ENCODE data around the gene ZHX3. TPM values are rescaled to one million over a fixed set of nuclear protein-coding genes. Genes with fewer than 3 reads are reported as not detected.
A peak's percentile ranks its signal among the peaks of the same experiment; 100 is the strongest.

Gene ZHX3
- total RNA-seq, 4 donors from 2014 or later: 57.8 to 74.8 (median 60.5) TPM

- Histone ChIP-seq H3K4me3 (replicated peaks in 1 of 3) (no peak overlapping the region), H3K9me3 (no peaks in the 10 kb centered on the region), H3K36me3 (no peaks in the 10 kb centered on the region), H3K27me3 (no peaks in the 10 kb centered on the region), H3K27ac (peak overlapping the region; percentile 75 to 91 (median 82)), H3K4me1 (peaks cover 27 to 36% of the 10 kb centered on the region in 2 donors)
- intact Hi-C loops (cut with DNase I): no loop called here
- 9 to 12% methylated on average over 4 of the region's 4 CpGs for WGBS, 2 donors
- DNase-seq: peak; percentile 50 to 56
- TF ChIP-seq POLR2A (IDR thresholded peaks at IDR 0.05) (no peak), CTCF (IDR thresholded peaks at IDR 0.05) (no peak)
These were observed 83.0 kb downstream of the ZHX3 start for GRCh38 chr20:41234546-41234945.

- 92 to 96% methylated on average over 3 of the region's 3 CpGs for WGBS, 2 donors
- Histone ChIP-seq H3K36me3 (no peaks in the 10 kb centered on the region), H3K27me3 (no peaks in the 10 kb centered on the region), H3K27ac (peak overlapping the region; percentile 75 to 91 (median 82)), H3K4me1 (peaks cover 27 to 36% of the 10 kb centered on the region in 2 donors), H3K9me3 (no peaks in the 10 kb centered on the region), H3K4me3 (replicated peaks in 1 of 3) (no peak overlapping the region)
- intact Hi-C loops (cut with DNase I): no loop called here
- no peak for DNase-seq
- TF ChIP-seq CTCF (IDR thresholded peaks at IDR 0.05): no peak
These were observed 83.5 kb downstream of the ZHX3 start for GRCh38 chr20:41234041-41234440.

GRCh38 chr20:41232973-41233926, 84.3 kb downstream of the ZHX3 start:
- Histone ChIP-seq H3K4me3 (replicated peaks in 1 of 3) (no peak overlapping the region), H3K4me1 (peaks cover 27 to 36% of the 10 kb centered on the region in 2 donors), H3K27me3 (no peaks in the 10 kb centered on the region), H3K36me3 (no peaks in the 10 kb centered on the region), H3K27ac (peak overlapping the region; percentile 75 to 91 (median 82)), H3K9me3 (no peaks in the 10 kb centered on the region)
- no peak for DNase-seq
- WGBS, 2 donors: 88 to 92% methylated on average over 6 of the region's 6 CpGs
- TF ChIP-seq POLR2A (IDR thresholded peaks at IDR 0.05) (no peak), CTCF (IDR thresholded peaks at IDR 0.05) (no peak)
- intact Hi-C loops (cut with DNase I): no loop called here

GRCh38 chr20:41231136-41231535, 86.4 kb downstream of the ZHX3 start:
- Histone ChIP-seq H3K4me3 (replicated peaks in 1 of 3) (no peak overlapping the region), H3K27ac (peak overlapping the region in 1 of 3 donors; percentile 91), H3K36me3 (no peaks in the 10 kb centered on the region), H3K4me1 (peaks cover 27 to 36% of the 10 kb centered on the region in 2 donors), H3K27me3 (no peaks in the 10 kb centered on the region), H3K9me3 (no peaks in the 10 kb centered on the region)
- no peak for DNase-seq
- WGBS, 2 donors: 92 to 94% methylated on average over 1 of the region's 1 CpG
- no peak for TF ChIP-seq CTCF (IDR thresholded peaks at IDR 0.05)
- TF ChIP-seq POLR2A (IDR thresholded peaks at IDR 0.05): no peak
- intact Hi-C loops (cut with DNase I): no loop called here

GRCh38 chr20:41230136-41230535, 87.4 kb downstream of the ZHX3 start:
- Histone ChIP-seq H3K9me3 (no peaks in the 10 kb centered on the region), H3K4me1 (peaks cover 27 to 36% of the 10 kb centered on the region in 2 donors), H3K27me3 (no peaks in the 10 kb centered on the region), H3K4me3 (replicated peaks in 1 of 3) (no peak overlapping the region), H3K36me3 (no peaks in the 10 kb centered on the region), H3K27ac (no peak overlapping the region)
- intact Hi-C loops (cut with DNase I): no loop called here
- DNase-seq: no peak
- 82 to 87% methylated on average over 3 of the region's 3 CpGs for WGBS, 2 donors
- TF ChIP-seq POLR2A (IDR thresholded peaks at IDR 0.05) (no peak), CTCF (IDR thresholded peaks at IDR 0.05) (no peak)
